Omental fat pad (tissue), 4 donors: ENCODE data around the gene TMEM240. TPM values are rescaled to one million over a fixed set of nuclear protein-coding genes. Genes with fewer than 3 reads are reported as not detected.

Experiments used
- ATAC-seq: fragments of 150-250 bp; one replicate; pipeline ENCODE4 v1.9.1; 2016; ENCODE audit warnings: mild to moderate bottlenecking, moderate library complexity; ENCODE audit not compliant: low FRiP score
- DNase-seq: peaks from one replicate; pipeline ENCODE4 v3.0.0-alpha.2; 2019; ENCODE audit warnings: low spot score
- total RNA-seq, 4 donors: library from RNA; depleted of rRNA; stranded (reverse); fragments of >200 nt; gene quantifications; one replicate each; pipeline ENCODE4 v1.1.0, GENCODE V29; 2016
- TF ChIP-seq, protein P1 (sequence below), 3 donors: fragments of 450-650 bp; IDR thresholded peaks; one replicate each; pipeline ENCODE4 v1.5.1; 2016 to 2017; ENCODE audit warnings: antibody characterized with exemption in 3 of 3, mild to moderate bottlenecking in 3 of 3, moderate library complexity in 2 of 3

The TMEM240 gene
- total RNA-seq, 4 donors from 2014 or later = 2.6 to 3.5 (median 3.1) TPM

DNA sequence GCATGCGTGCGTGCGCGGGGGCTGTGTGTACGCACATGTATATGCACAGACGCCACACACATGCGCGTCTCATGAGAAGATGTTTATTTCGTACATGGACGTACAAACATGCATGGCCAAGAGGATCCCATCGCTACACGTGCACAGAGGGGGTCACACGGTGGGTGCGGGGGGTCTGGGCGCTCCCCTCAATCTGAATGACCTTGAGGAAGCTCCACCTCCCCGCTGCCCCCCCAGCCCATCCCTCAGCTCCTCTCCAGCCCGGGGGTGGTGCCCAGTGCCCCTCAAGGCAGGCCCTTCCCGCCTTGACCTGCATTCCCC lies 1.5 kb downstream of the TMEM240 start:
- ATAC-seq = no peak
- DNase-seq = no peak
- TF ChIP-seq, protein P1, sequence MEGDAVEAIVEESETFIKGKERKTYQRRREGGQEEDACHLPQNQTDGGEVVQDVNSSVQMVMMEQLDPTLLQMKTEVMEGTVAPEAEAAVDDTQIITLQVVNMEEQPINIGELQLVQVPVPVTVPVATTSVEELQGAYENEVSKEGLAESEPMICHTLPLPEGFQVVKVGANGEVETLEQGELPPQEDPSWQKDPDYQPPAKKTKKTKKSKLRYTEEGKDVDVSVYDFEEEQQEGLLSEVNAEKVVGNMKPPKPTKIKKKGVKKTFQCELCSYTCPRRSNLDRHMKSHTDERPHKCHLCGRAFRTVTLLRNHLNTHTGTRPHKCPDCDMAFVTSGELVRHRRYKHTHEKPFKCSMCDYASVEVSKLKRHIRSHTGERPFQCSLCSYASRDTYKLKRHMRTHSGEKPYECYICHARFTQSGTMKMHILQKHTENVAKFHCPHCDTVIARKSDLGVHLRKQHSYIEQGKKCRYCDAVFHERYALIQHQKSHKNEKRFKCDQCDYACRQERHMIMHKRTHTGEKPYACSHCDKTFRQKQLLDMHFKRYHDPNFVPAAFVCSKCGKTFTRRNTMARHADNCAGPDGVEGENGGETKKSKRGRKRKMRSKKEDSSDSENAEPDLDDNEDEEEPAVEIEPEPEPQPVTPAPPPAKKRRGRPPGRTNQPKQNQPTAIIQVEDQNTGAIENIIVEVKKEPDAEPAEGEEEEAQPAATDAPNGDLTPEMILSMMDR (IDR thresholded peaks at IDR 0.05) = no peak

DNA sequence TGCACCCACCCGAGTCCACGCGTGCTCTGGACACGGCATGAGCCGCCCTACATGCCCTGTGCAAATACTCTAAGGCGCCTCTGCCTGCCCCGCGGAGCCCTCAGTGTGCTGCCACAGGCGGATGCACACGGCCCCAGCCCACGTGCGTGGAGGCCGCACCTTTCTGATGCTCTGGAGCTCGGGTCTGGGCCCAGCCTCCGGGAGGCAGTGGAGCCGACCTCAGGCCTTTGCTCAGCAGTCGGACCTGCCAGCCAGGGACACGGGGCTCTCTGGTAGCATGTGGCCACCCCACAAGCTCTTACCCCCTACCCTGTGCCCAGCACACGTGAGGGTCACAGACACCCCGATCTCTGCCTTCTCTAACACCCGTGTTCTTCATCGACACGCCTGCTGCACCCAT lies 2.1 kb downstream of the TMEM240 start:
- no peak for DNase-seq
- TF ChIP-seq, protein P1 (IDR thresholded peaks at IDR 0.05) = no peak

DNA sequence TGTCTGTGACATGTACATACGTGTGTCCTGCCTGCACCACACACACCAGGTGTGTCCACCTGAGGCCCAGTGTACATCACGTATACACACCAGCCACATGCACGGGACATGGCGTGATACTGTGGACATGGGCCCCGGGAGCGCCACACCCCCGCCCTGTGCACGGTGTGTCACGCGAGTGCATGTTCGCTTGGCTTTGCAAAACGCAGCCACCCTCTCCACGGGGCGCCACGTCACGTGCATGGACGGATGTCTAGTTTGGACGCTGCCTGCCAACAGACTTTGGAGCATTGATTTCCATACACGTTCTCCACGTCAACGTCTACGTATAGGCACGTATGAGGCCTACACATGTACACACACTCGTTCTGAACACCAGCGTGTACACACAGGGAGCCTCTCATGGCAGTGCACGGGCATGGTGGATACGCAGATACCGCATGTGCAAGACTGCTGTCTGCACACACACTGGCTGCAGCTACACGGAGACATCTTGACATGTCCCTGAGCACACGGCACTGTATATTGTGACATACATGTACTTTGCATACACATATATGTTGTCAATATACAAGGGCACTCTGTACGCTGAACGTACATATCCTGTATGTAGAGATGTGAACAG lies 2.7 kb downstream of the TMEM240 start:
- TF ChIP-seq, protein P1 (IDR thresholded peaks at IDR 0.05) = no peak
- no peak for ATAC-seq

More for the DNA sequence above, 2.1 kb downstream of the TMEM240 start:
- ATAC-seq = no peak

DNA sequence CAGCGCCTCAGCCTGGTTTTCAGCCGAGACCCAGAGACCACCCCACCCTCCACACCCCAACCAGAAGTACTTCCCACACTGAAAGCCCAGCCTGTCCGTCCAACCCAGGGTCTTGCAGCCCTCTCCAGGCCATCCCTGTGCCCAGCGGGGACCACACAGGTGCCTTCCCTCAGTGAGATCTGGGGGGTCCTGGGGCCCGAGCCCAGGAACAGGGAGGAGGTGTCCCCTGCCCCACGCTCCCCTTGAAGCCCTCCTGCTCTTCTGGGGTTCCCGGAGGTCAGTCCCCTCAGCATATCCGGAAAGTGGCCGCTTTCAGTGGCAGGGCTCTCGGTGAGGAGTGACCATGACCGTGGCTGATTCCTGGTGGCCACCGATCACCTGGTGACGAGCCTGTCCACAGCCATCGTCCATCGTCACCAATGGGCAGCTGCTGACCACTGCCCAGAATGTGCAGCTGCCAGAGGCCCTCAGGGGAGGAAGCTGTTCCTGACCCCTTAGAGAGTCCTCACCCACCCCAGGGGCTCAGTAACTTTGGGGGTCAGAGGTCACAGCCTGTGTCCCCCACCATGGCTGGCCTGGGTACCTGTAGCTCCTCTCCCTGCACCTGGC lies 3.4 kb downstream of the TMEM240 start:
- TF ChIP-seq, protein P1 (IDR thresholded peaks at IDR 0.05) = no peak
- ATAC-seq (no peak), DNase-seq (no peak)

More for the DNA sequence above, 2.7 kb downstream of the TMEM240 start:
- DNase-seq = no peak

DNA sequence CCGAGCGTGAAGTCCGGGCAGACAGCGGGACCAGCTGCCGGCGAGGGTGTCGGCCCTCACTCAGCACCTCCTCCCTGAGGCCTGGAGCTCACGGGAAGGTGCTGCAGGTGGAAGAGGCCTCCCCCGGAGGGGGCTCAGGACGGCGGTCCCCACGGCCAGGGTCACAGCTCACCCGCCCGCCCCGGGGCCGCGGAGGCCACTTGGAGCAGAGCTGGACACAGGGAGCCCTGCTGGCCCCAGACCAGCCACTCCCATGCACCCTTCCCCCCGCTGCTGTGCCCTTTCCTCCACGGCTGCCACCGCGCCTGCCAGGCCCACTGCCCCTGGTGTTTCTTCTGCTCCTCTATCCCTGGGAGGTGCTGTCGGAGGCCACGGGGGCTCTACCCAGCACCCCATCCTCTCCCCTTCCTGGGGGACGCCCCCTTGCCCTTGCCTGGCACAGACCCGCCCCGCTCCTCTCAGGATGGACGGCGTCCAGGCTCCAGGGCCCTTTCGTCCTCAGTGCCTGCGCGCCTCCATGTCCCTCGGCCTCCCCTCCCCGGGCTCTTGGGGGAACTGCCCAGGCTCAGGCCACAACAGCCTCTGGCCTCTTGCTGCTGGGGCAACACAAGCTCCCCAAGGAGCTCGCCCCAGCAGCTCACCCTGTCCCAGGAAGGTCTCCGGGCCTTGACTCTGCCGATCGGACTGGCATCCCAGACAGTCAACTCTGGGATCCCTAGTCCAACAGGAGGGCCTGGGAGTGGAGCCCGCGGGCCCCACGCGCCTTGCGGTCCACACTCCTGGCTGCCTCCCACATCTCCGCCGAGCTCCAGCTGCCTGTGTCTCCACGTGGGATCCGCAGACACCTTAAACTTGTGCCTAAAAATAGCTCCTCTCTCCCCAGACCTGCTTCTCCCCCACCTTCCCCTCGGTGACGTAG lies 4.1 kb downstream of the TMEM240 start:
- DNase-seq = no peak
- TF ChIP-seq, protein P1 (IDR thresholded peaks at IDR 0.05) = no peak
- no peak for ATAC-seq

DNA sequence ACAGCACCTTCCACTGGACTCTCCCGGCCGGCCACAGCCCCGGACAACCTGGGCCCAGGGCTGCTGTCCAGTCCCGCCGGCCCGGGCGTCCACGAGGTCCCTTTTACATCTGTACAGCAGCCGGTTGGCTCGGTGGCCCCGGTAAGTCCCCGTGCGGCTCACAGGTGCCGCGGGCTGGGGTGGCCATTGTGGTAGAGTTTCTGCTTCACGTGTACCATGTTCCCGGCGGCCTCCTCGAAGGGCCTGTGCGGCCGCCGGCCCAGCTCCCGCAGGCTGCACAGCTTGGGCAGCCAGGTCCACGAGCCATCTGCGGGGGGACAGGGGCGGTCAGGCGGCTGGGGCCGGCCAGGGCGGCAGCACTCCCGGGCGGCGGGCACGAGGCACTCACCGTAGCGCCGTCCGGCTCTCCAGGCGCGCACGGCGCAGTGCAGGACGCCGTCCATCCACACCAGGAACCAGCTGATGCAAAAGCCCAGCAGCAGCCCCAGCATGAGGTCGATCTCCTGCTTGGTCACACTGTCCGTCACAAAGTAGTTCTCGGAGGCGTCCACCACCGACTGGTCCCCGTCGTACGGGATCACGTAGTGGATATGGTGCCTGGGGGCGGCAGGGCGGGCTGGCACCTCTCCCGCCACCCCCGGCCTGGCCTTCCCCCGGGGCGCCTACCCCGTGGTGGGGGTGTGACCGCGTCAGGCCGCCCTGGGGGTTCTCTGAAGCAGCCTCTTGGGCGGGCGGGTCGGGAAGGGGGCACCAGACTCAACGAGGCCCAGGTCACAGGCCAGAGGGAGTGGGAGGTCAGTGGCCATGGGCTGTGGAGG lies 5.0 kb downstream of the TMEM240 start:
- TF ChIP-seq, protein P1 (IDR thresholded peaks at IDR 0.05) = no peak
- DNase-seq (no peak), ATAC-seq (no peak)
